HepG2 (cell line): ENCODE results near the gene SPINK4.

Experiments
- CTCF ChIP-seq: sonication (generic); formaldehyde crosslinking; IDR thresholded peaks from 2 replicates; pipeline ENCODE4 v1.5.0; 2020; ENCODE audit warnings: mild to moderate bottlenecking, missing genetic modification reagents, moderate library complexity
- ETV6 ChIP-seq: sonication (generic); formaldehyde crosslinking; conservative IDR thresholded peaks from 2 replicates; pipeline ENCODE4 v1.4.0; 2020; ENCODE audit warnings: missing genetic modification reagents
- TCF7L2 ChIP-seq: IDR thresholded peaks from 2 replicates; pipeline ENCODE4 v1.6.1; 2011; ENCODE audit warnings: mild to moderate bottlenecking, low read depth, low read length, moderate library complexity
- WIZ ChIP-seq: sonication (generic); formaldehyde crosslinking; IDR thresholded peaks from 2 replicates; pipeline ENCODE4 v1.5.1; 2020; ENCODE audit warnings: mild to moderate bottlenecking, missing genetic modification reagents
- ZFP36L1 ChIP-seq: sonication (generic); formaldehyde crosslinking; IDR thresholded peaks from 2 replicates; pipeline ENCODE4 v1.8.0; 2022; ENCODE audit warnings: mild to moderate bottlenecking, missing genetic modification reagents, moderate library complexity

DNA sequence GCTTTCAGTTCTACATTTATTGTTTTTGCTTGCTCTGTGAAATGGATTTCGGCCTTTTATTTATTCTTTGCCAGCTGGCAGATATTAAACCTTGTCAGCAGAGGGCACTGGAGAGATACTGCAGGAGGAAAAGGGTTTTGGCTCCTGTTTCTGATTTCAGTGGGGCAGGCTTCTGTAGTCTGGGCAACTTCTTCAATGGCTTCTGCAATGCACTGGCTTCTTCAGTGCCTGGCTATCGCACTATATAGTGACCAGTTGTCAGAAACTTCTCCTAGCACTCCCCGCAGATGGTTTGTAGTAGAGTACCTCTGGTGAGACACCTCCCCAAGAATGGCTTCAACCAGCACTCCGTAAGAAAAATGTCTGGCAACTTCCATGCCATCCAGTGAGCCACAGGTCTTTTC is 47.1 kb downstream of the SPINK4 start:
- TF ChIP-seq TCF7L2, result no peak
- TF ChIP-seq CTCF, result peak; percentile 76
- no peak for TF ChIP-seq ZFP36L1 (CRISPR knock-in tag)
- TF ChIP-seq ETV6 (CRISPR knock-in tag), result no peak
- TF ChIP-seq WIZ (CRISPR knock-in tag), result no peak
